ENCODE measurements around the gene ZNF804B. TPM values are rescaled to one million over a fixed set of nuclear protein-coding genes. Genes with fewer than 3 reads are reported as not detected.

ZNF804B gene
- total RNA-seq, 3 donors from 2014 or later = 0.33 TPM; not detected in 2

- Histone ChIP-seq H3K36me3 (no peaks in the 10 kb centered on the region), H3K4me1 (no peaks in the 10 kb centered on the region), H3K27me3 (no peaks in the 10 kb centered on the region), H3K9me3 (no peaks in the 10 kb centered on the region), H3K4me3 (no peak overlapping the region), H3K27ac (no peak overlapping the region)
- DNase-seq (ENCODE audit: low spot score in 2 of 2) = no peak
- TF ChIP-seq POLR2A (IDR thresholded peaks at IDR 0.05) = no peak
- no peak for TF ChIP-seq POLR2AphosphoS5 (IDR thresholded peaks at IDR 0.05)
- no peak for TF ChIP-seq CTCF (IDR thresholded peaks at IDR 0.05)
- intact Hi-C loops (cut with DNase I; ENCODE audit: low total_unique reads) = no loop called here
These were observed 572.5 kb downstream of the ZNF804B start for GRCh38 chr7:89332026-89332425.

GRCh38 chr7:89334797-89335196 is 575.3 kb downstream of the ZNF804B start:
- TF ChIP-seq POLR2AphosphoS5 (IDR thresholded peaks at IDR 0.05) (no peak), POLR2A (IDR thresholded peaks at IDR 0.05) (no peak), CTCF (IDR thresholded peaks at IDR 0.05) (no peak)
- intact Hi-C loops (cut with DNase I; ENCODE audit: low total_unique reads) = no loop called here
- H3K27me3 ChIP-seq = no peaks in the 10 kb centered on the region

GRCh38 chr7:89335490-89335889 is 576.0 kb downstream of the ZNF804B start:
- no peaks in the 10 kb centered on the region for H3K36me3 ChIP-seq
- H3K9me3 ChIP-seq = no peaks in the 10 kb centered on the region
- TF ChIP-seq CTCF (IDR thresholded peaks at IDR 0.05) = no peak
- TF ChIP-seq POLR2AphosphoS5 (IDR thresholded peaks at IDR 0.05) = no peak
- TF ChIP-seq POLR2A (IDR thresholded peaks at IDR 0.05) = no peak
- H3K27ac ChIP-seq = no peak overlapping the region
- DNase-seq (ENCODE audit: low spot score in 2 of 2) = no peak
- no peaks in the 10 kb centered on the region for H3K4me1 ChIP-seq
- H3K27me3 ChIP-seq = no peaks in the 10 kb centered on the region
- H3K4me3 ChIP-seq = no peak overlapping the region
- intact Hi-C loops (cut with DNase I; ENCODE audit: low total_unique reads) = no loop called here

More at GRCh38 chr7:89334797-89335196, 575.3 kb downstream of the ZNF804B start:
- no peaks in the 10 kb centered on the region for H3K9me3 ChIP-seq
- H3K4me1 ChIP-seq = no peaks in the 10 kb centered on the region
- no peak overlapping the region for H3K27ac ChIP-seq
- no peak overlapping the region for H3K4me3 ChIP-seq
- H3K36me3 ChIP-seq = no peaks in the 10 kb centered on the region
- DNase-seq (ENCODE audit: low spot score in 2 of 2) = no peak

GRCh38 chr7:89336121-89336520 is 576.6 kb downstream of the ZNF804B start:
- intact Hi-C loops (cut with DNase I; ENCODE audit: low total_unique reads) = no loop called here

GRCh38 chr7:89339748-89340147 is 580.2 kb downstream of the ZNF804B start:
- no peak for DNase-seq (ENCODE audit: low spot score in 2 of 2)

More at GRCh38 chr7:89336121-89336520, 576.6 kb downstream of the ZNF804B start:
- no peak overlapping the region for H3K27ac ChIP-seq
- H3K9me3 ChIP-seq = no peaks in the 10 kb centered on the region
- H3K4me3 ChIP-seq = no peak overlapping the region
- no peaks in the 10 kb centered on the region for H3K4me1 ChIP-seq
- no peaks in the 10 kb centered on the region for H3K27me3 ChIP-seq
- DNase-seq (ENCODE audit: low spot score in 2 of 2) = no peak
- no peak for TF ChIP-seq POLR2AphosphoS5 (IDR thresholded peaks at IDR 0.05)
- no peak for TF ChIP-seq POLR2A (IDR thresholded peaks at IDR 0.05)
- no peak for TF ChIP-seq CTCF (IDR thresholded peaks at IDR 0.05)
- no peaks in the 10 kb centered on the region for H3K36me3 ChIP-seq

More at GRCh38 chr7:89339748-89340147, 580.2 kb downstream of the ZNF804B start:
- Histone ChIP-seq H3K27me3 (no peaks in the 10 kb centered on the region), H3K4me1 (no peaks in the 10 kb centered on the region), H3K4me3 (no peak overlapping the region), H3K9me3 (no peaks in the 10 kb centered on the region), H3K36me3 (no peaks in the 10 kb centered on the region), H3K27ac (no peak overlapping the region)
- TF ChIP-seq CTCF (IDR thresholded peaks at IDR 0.05) (no peak), POLR2A (IDR thresholded peaks at IDR 0.05) (no peak), POLR2AphosphoS5 (IDR thresholded peaks at IDR 0.05) (no peak)
- intact Hi-C loops (cut with DNase I; ENCODE audit: low total_unique reads) = no loop called here

Data from breast epithelium (tissue), 4 donors.